Measurements from ENCODE around the gene CDH6.
"Not testable (repeated sequence)": the region's sequence is repeated elsewhere in the genome, so short reads cannot be mapped to it uniquely, and the experiment has no call there.

The CDH6 gene

DNA sequence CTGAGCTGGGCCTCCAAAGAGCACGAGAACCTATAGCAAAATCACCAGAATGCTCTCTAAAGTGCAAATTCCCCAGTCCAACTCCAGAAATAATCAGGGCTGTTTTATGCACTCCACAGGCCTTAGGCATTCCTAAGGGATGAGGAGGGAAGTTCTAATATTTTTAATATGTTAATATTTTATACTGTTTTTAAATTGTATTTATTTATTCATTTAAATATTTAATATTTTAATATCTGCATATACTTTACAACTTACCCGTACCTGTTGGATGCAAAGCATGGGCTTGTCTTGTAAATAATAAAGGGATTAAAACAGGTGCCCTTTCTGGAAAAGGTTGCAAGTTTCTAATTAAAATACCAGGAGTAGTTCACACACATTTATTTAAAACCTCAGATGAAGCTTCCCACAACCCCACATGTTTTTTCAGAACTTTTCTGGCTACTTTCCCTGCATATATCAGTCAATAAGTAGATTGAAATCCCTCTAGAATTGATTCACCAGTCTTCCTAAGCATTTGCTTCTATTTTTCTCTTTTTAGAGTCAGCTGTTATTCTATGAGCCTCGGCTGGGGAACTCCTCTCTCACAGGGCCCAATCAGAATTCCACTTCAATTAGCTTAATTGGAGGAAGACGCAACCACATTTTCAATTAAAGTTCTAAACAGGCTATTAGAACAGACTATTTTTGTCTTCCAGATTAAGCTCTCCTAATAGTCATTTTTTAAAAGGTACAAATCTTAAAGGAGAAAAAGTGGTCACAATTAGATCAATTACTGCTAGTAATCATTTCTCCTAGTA lies 140.8 kb downstream of the CDH6 start:
- no peak for DNase-seq

DNA sequence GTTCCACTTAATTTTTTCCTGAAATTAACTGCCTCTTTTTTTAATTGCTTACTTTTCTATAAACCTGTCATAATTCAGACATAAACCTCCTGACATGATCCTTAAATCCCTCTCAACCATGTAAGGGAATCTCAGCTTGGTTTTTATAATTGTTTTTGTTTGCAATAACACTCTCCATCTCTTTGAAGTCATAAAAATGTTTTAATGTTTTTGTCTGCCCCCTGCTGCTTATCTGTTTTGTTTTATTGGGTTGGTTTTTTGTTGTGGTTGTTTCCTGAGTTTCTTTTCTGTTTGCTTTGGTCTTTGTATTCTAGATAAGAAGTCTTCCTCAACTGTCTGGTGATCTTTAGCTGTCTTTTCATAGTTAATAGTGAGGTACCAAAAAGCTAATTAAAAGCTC lies 142.0 kb downstream of the CDH6 start:
- DNase-seq, result no peak

- no peak for DNase-seq
Observed at GRCh38 chr5:31343946-31344345, 150.5 kb downstream of the CDH6 start.

DNA sequence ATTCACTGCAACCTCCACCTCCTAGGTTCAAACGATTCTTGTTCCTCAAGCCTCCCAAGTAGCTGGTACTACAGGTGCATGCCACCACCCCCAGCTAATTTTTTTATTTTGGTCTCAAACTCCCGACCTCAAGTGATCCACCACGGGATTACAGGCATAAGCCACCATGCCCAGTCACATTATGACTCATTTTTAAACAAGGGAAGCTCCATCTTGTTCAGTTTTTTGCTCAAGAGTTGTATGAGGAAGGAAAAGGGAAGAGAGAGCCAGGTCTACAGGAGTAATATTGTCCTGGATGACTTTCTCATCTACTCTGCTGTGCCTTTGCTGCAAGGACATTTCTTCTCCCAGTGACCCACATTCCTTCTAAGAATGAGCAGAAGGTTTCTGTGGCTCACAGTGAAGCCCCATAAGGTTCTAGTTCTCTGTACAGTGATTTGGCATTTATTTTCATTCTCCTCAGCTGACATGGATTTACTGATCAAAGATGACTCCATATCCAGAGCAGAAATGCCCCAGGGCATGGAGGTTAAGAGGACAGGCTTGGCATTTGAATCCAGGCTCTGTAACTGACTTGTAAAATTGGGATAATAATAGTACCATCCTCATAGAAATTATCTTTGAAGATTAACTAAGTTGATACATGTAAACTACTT lies 153.5 kb downstream of the CDH6 start:
- DNase-seq, result no peak

- no peak for DNase-seq
Observed at GRCh38 chr5:31347552-31347905, 154.0 kb downstream of the CDH6 start.

GRCh38 chr5:31350395-31350794 lies 156.9 kb downstream of the CDH6 start:
- no peak for DNase-seq

DNA sequence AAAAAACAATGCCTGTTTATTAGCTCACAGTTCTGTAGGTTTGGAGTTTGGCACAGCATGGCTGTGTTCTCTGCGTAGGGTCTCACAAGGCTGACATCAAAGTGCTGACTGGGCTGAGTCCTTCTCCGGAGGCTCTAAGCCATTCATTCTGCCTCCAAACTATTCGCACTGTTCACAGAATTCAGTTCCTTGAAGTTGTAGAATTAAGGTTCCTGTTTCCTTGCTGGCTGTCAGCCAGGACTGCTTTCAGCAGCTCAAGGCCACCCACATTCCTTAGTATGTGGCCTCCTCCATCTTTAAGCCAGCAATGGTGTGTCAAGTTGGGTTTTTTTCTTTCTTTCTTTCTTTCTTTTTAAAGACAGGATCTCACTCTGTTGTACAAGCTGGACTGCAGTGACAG lies 161.9 kb downstream of the CDH6 start:
- DNase-seq, result no peak

DNA sequence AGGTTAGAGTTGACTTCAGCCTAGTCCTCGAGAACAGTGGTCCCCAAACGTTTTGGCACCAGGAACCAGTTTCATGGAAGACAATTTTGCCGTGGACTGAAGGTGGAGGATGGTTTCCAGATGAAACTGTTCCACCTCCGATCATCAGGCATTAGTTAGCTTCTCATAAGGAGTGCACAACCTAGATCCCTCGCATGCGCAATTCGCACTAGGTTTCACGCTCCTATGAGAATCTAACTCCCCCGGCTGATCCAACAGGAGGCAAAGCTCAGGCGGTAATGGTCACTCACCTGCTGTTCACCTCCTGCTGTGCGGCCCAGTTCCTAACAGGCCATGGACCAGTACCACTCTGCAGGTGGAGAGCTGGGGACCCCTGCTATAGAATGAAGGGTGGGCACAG lies 163.6 kb downstream of the CDH6 start:
- no peak for DNase-seq

- no peak for DNase-seq
Observed at GRCh38 chr5:31359839-31360238, 166.4 kb downstream of the CDH6 start.

GRCh38 chr5:31361234-31361633 lies 167.7 kb downstream of the CDH6 start:
- DNase-seq, result no peak

DNA sequence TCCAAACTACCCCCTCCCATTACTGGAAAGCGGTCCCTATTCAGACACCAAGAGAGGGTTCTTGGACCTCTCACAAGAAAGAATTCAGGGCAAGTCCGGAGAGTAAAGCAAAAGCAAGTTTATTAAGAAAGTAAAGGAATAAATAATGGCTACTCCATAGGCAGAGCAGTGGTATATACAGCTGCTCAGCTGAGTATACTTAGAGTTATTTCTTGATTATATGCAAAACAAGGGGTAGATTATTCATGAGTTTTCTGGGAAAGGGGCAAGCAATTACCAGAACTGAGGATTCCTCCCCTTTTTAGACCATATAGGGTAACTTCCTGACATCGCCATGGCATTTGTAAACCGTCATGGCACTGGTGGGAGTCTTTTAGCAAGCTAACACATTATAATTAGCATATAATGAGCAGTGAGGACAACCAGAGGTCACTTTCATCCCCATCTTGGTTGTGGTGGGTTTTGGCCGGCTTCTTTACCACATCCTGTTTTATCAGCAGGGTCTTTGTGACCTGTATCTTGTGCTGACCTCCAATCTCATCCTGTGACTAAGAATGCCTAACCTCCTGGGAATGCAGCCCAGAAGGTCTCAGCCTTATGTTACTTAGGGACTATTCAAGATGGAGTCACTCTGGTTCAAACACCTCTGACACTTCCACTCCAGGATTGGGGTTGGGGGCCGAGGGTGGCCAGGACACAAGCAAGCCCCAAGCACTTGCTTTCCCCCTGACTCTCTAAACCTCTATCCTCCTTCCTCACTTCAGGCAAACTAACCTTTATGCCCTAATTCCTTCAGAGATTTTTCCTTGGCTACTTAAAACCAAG lies 168.4 kb downstream of the CDH6 start:
- DNase-seq, result not testable (repeated sequence)

- DNase-seq, result no peak
Observed at GRCh38 chr5:31362529-31362900, 169.0 kb downstream of the CDH6 start.

GRCh38 chr5:31362931-31363568 lies 169.6 kb downstream of the CDH6 start:
- DNase-seq, result no peak

- DNase-seq, result no peak
Observed at GRCh38 chr5:31364881-31365636, 171.6 kb downstream of the CDH6 start.

DNA sequence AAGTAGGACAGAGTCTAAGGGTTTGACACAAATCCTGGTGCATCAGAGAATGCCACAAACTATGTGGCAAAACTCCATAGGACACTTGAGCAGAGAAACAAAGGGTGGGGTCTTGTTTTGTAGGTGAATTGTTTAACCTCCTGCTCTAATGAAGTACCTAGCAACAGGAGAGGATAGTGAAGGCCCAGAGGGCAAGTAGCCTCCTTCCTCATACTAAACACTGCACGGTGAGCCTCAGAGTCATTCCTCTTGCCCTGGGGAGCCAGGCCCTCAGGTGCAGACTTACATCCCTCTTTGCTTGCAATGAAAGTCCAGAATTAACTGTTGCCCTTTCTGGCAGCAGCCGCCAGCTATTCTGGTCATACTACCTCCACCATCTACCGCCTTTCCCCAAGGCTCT lies 172.3 kb downstream of the CDH6 start:
- no peak for DNase-seq

DNA sequence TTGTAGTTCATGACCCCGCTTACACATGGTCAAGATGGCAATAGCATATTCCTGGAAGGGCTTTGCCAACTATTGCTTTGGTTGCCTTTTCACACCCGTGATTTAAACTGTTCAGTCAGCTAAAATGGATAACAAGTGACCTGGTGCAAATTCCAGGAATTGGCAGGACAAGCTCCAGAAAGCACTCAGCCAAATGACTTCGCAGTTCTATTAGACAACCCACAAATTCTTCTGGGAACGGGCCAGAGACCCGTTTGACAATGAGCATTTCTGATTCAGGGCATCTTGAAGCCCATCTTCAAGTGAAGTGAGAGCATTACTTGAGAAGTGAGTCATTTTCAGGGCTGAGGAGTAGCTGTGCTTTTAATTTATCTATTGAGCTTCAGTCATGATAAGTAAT lies 173.5 kb downstream of the CDH6 start:
- no peak for DNase-seq

DNA sequence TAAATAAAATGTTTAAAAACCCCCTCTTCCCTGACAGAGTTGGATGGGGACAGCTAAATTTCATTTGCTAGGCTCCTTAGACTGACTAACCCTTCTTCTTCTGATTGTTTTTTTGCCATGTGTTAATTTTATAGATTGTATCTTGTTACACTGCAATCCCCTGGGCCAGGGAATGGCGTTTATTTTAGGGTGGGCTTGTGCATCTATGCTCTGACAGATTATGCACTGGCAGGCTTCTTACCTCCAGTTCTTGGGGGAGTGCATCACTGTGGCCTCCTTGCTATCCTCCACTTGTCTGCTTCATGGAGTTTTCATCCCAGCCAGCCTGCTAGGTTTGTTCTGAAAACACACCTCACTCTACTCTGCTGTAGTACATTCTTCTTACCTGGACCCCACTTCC lies 178.6 kb downstream of the CDH6 start:
- DNase-seq, result no peak

GRCh38 chr5:31375999-31376720 lies 182.7 kb downstream of the CDH6 start:
- DNase-seq, result no peak

DNA sequence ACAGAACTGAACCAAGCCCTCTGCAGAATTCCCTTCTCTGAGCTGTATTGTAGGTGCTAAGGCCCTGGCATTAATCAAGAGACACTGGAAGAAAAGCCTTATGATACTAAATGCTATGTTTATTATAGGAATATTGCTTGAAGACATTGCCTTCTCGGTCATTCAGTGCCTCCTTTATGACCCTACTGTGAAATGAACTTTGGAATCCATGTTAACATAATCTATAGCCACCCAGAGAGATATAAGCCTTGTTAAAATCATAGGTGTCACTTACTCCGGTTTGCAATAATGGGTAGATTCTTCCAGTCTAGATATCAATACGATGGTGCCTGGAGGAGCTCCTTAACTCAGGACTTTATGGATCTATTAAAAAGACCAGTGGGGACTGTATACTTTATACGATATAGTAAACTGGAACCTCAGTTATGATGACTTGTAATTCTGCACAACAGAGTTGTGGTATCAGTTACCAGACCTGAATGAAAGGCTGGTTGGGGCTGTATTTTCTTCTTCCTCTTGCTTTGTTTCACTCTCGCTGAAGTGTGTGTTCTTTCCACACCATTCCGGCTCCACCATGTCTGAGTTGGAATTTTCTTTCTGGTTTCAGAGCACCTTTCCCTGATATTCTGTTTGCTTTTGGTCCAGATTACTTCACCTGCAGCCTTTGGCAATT lies 183.9 kb downstream of the CDH6 start:
- no peak for DNase-seq

DNA sequence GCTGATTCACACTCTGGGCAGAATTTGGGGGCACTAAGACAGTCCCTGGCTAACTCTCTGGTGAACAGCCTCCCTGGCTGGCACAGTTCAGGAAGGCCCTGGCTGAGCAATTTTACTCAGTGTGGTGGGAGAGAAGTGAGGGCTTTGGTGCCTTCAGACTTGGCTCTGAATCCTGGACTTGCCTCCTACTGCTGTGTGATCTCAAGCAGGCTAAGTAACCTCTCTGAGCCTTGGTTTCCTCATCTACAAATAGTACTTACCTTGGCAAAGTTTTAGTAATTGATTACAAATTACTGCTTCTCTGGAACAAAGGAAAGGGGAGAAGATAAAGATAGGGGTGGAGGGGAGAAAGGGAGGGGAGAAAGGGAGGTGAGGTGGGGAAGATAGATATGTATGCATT lies 184.7 kb downstream of the CDH6 start:
- no peak for DNase-seq

Data from CD4-positive, alpha-beta T cell treated with Interleukin-12 subunit alpha and Interleukin-12 subunit beta, for 1 hour (primary cell).